Urothelium cell line (cell line): ENCODE measurements around the gene LDLRAD4.

Experiments used
- DNase-seq: peaks from one replicate; pipeline ENCODE4 v3.0.0; 2011; ENCODE audit warnings: low spot score, mixed read lengths
- FAIRE-seq: peaks from 2 replicates; lab custom pipeline; 2011; peaks lifted over from hg19 to GRCh38; lab: Jason Lieb, UNC

The LDLRAD4 gene

GRCh38 chr18:13262839-13263691 lies 44.5 kb downstream of the LDLRAD4 start:
- no peak for DNase-seq
- peak; percentile 93 for FAIRE-seq

- FAIRE-seq = peak; percentile 37
- no peak for DNase-seq
These were observed 45.8 kb downstream of the LDLRAD4 start for GRCh38 chr18:13264091-13265007.

GRCh38 chr18:13265008-13265910 lies 46.7 kb downstream of the LDLRAD4 start:
- DNase-seq (no peak), FAIRE-seq (peak; percentile 63)

GRCh38 chr18:13265911-13266217 lies 47.3 kb downstream of the LDLRAD4 start:
- no peak for FAIRE-seq
- DNase-seq = no peak

GRCh38 chr18:13266218-13267100 lies 47.9 kb downstream of the LDLRAD4 start:
- DNase-seq (no peak), FAIRE-seq (peak; percentile 77)

- FAIRE-seq = no peak
These were observed 48.9 kb downstream of the LDLRAD4 start for GRCh38 chr18:13267431-13267873.

GRCh38 chr18:13268158-13269012 lies 49.8 kb downstream of the LDLRAD4 start:
- FAIRE-seq = peak; percentile 94
- DNase-seq = peak; percentile 91

More at GRCh38 chr18:13267431-13267873, 48.9 kb downstream of the LDLRAD4 start:
- peak; percentile 72 for DNase-seq

- DNase-seq = no peak
- FAIRE-seq = no peak
These were observed 50.4 kb downstream of the LDLRAD4 start for GRCh38 chr18:13269013-13269280.

GRCh38 chr18:13269521-13270011 lies 51.0 kb downstream of the LDLRAD4 start:
- DNase-seq (no peak), FAIRE-seq (peak; percentile 90)

- DNase-seq = no peak
- no peak for FAIRE-seq
These were observed 51.8 kb downstream of the LDLRAD4 start for GRCh38 chr18:13270279-13270855.

GRCh38 chr18:13271302-13271911 lies 52.8 kb downstream of the LDLRAD4 start:
- FAIRE-seq (peak; percentile 50), DNase-seq (no peak)

GRCh38 chr18:13272416-13272815 lies 53.9 kb downstream of the LDLRAD4 start:
- peak; percentile 76 for FAIRE-seq
- no peak for DNase-seq

GRCh38 chr18:13273800-13274199 lies 55.2 kb downstream of the LDLRAD4 start:
- no peak for DNase-seq
- FAIRE-seq = peak; percentile 52

GRCh38 chr18:13275075-13275474 lies 56.5 kb downstream of the LDLRAD4 start:
- DNase-seq (no peak), FAIRE-seq (no peak)

- FAIRE-seq (peak; percentile 78), DNase-seq (peak; percentile 56)
These were observed 58.3 kb downstream of the LDLRAD4 start for GRCh38 chr18:13276530-13277520.

GRCh38 chr18:13278062-13278630 lies 59.6 kb downstream of the LDLRAD4 start:
- no peak for DNase-seq
- FAIRE-seq = peak; percentile 37
